ENCODE data around the gene KCTD3.

KCTD3 gene

GRCh38 chr1:215612391-215612790, 45.3 kb downstream of the KCTD3 start:
- peaks cover 77% of the 10 kb centered on the region for H3K36me3 Mint-ChIP-seq (ENCODE audit: low read depth)
- TF ChIP-seq CTCF (IDR thresholded peaks at IDR 0.05) = no peak
- H3K4me1 Mint-ChIP-seq = no peaks in the 10 kb centered on the region
- no peak for DNase-seq
- H3K27ac Mint-ChIP-seq = no peak overlapping the region
- no peaks in the 10 kb centered on the region for H3K27me3 Mint-ChIP-seq (ENCODE audit: low read depth, poor library complexity)
- H3K4me3 Mint-ChIP-seq = no peak overlapping the region
- peaks cover 24% of the 10 kb centered on the region for H3K9me3 Mint-ChIP-seq

GRCh38 chr1:215617979-215618378, 50.9 kb downstream of the KCTD3 start:
- H3K27ac Mint-ChIP-seq = peak overlapping the region; percentile 60
- no peaks in the 10 kb centered on the region for H3K27me3 Mint-ChIP-seq (ENCODE audit: low read depth, poor library complexity)
- no peaks in the 10 kb centered on the region for H3K4me1 Mint-ChIP-seq
- no peak for TF ChIP-seq CTCF (IDR thresholded peaks at IDR 0.05)
- peaks cover 16% of the 10 kb centered on the region for H3K9me3 Mint-ChIP-seq
- H3K4me3 Mint-ChIP-seq = no peak overlapping the region
- peaks cover 66% of the 10 kb centered on the region for H3K36me3 Mint-ChIP-seq (ENCODE audit: low read depth)
- no peak for DNase-seq

- no peak for DNase-seq
- H3K4me1 Mint-ChIP-seq = no peaks in the 10 kb centered on the region
- no peak overlapping the region for H3K4me3 Mint-ChIP-seq
- H3K27me3 Mint-ChIP-seq (ENCODE audit: low read depth, poor library complexity) = no peaks in the 10 kb centered on the region
- TF ChIP-seq CTCF (IDR thresholded peaks at IDR 0.05) = no peak
- peak overlapping the region; percentile 6 for H3K27ac Mint-ChIP-seq
- H3K36me3 Mint-ChIP-seq (ENCODE audit: low read depth) = peaks cover 24% of the 10 kb centered on the region
- H3K9me3 Mint-ChIP-seq = no peaks in the 10 kb centered on the region
Observed at GRCh38 chr1:215623162-215623561, 56.1 kb downstream of the KCTD3 start.

GRCh38 chr1:215625949-215626348, 58.8 kb downstream of the KCTD3 start:
- no peak for DNase-seq
- peaks cover 2% of the 10 kb centered on the region for H3K4me1 Mint-ChIP-seq
- no peak overlapping the region for H3K4me3 Mint-ChIP-seq
- no peak overlapping the region for H3K27ac Mint-ChIP-seq
- TF ChIP-seq CTCF (IDR thresholded peaks at IDR 0.05) = no peak
- no peaks in the 10 kb centered on the region for H3K27me3 Mint-ChIP-seq (ENCODE audit: low read depth, poor library complexity)
- H3K36me3 Mint-ChIP-seq (ENCODE audit: low read depth) = peaks cover 3% of the 10 kb centered on the region
- no peaks in the 10 kb centered on the region for H3K9me3 Mint-ChIP-seq

DNA sequence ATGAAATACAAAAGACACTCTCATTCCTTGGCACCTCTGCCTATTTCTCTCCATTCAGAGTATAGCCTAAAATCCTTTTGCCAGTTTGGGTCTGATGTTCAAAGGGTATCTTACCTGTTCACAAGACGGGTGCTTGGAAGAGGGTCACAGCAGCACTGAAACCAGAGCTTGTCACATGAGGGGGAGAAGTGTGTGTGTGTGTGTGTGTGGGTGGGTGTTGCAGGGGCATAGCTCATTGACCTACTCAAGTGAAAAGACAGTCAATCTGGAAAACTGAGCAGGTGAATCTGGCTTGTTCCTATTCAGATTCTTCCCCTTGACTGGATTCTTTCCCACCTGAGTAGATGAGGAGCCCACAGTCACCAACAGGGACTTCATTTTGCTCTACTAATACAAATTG, 63.9 kb downstream of the KCTD3 start:
- Mint-ChIP-seq H3K4me1 (peaks cover 21% of the 10 kb centered on the region), H3K36me3 (ENCODE audit: low read depth) (no peaks in the 10 kb centered on the region), H3K9me3 (no peaks in the 10 kb centered on the region), H3K27ac (no peak overlapping the region), H3K27me3 (ENCODE audit: low read depth, poor library complexity) (no peaks in the 10 kb centered on the region), H3K4me3 (no peak overlapping the region)
- TF ChIP-seq CTCF (IDR thresholded peaks at IDR 0.05) = no peak
- no peak for DNase-seq

DNA sequence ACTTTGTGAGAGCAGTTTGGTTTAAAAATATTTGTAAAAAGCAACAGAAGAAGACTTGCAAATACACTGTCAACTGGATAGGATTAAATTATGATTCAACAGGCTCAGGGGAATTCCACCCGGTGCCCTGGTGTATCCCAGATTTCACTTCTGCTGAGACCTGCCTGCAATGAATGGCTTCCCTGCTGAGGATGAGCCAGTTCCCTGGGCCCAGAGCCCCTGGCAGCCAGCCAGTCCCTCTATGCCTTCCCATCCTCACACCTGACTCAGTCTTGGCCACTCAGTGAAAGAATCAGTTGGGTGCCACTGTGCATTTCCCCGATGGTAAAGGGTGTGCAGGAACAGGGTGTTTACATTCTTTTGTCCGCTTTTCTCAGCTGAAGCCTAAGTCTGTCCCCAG, 64.4 kb downstream of the KCTD3 start:
- H3K27me3 Mint-ChIP-seq (ENCODE audit: low read depth, poor library complexity) = no peaks in the 10 kb centered on the region
- H3K4me3 Mint-ChIP-seq = no peak overlapping the region
- DNase-seq = no peak

More for the DNA sequence above, 64.4 kb downstream of the KCTD3 start:
- no peaks in the 10 kb centered on the region for H3K36me3 Mint-ChIP-seq (ENCODE audit: low read depth)
- no peak for TF ChIP-seq CTCF (IDR thresholded peaks at IDR 0.05)
- no peaks in the 10 kb centered on the region for H3K9me3 Mint-ChIP-seq
- H3K27ac Mint-ChIP-seq = no peak overlapping the region
- peaks cover 25% of the 10 kb centered on the region for H3K4me1 Mint-ChIP-seq

Data from nephron progenitor cell (in vitro differentiated cells).